ENCODE measurements around the gene PFDN2.

The PFDN2 gene

GRCh38 chr1:161082483-161082882, 35.4 kb downstream of the PFDN2 start:
- TF ChIP-seq SIN3A (IDR thresholded peaks at IDR 0.05; ENCODE audit: borderline replicate concordance, insufficient read depth, low read length): no peak
- TF ChIP-seq REST (IDR thresholded peaks at IDR 0.05; ENCODE audit: insufficient read depth in 1 of 2, low read depth in 2 of 2, low read length in 2 of 2): no peak
- no peak for TF ChIP-seq FOXP2 (optimal IDR thresholded peaks at IDR 0.05; ENCODE audit: borderline replicate concordance, extremely low read depth, extremely low read length, insufficient read depth)
- TF ChIP-seq POLR2AphosphoS5 (IDR thresholded peaks at IDR 0.05; ENCODE audit: low read depth, low read length): no peak
- TF ChIP-seq TAF1 (IDR thresholded peaks at IDR 0.05; ENCODE audit: borderline replicate concordance, insufficient read depth, low read length): no peak

GRCh38 chr1:161081519-161081918, 36.3 kb downstream of the PFDN2 start:
- TF ChIP-seq FOXP2 (optimal IDR thresholded peaks at IDR 0.05; ENCODE audit: borderline replicate concordance, extremely low read depth, extremely low read length, insufficient read depth) (no peak), REST (IDR thresholded peaks at IDR 0.05; ENCODE audit: insufficient read depth in 1 of 2, low read depth in 2 of 2, low read length in 2 of 2) (no peak), SIN3A (IDR thresholded peaks at IDR 0.05; ENCODE audit: borderline replicate concordance, insufficient read depth, low read length) (no peak), POLR2AphosphoS5 (IDR thresholded peaks at IDR 0.05; ENCODE audit: low read depth, low read length) (no peak), TAF1 (IDR thresholded peaks at IDR 0.05; ENCODE audit: borderline replicate concordance, insufficient read depth, low read length) (no peak)

- TF ChIP-seq REST (IDR thresholded peaks at IDR 0.05; ENCODE audit: insufficient read depth in 1 of 2, low read depth in 2 of 2, low read length in 2 of 2) (no peak), FOXP2 (optimal IDR thresholded peaks at IDR 0.05; ENCODE audit: borderline replicate concordance, extremely low read depth, extremely low read length, insufficient read depth) (no peak), TAF1 (IDR thresholded peaks at IDR 0.05; ENCODE audit: borderline replicate concordance, insufficient read depth, low read length) (no peak), SIN3A (IDR thresholded peaks at IDR 0.05; ENCODE audit: borderline replicate concordance, insufficient read depth, low read length) (no peak), POLR2AphosphoS5 (IDR thresholded peaks at IDR 0.05; ENCODE audit: low read depth, low read length) (no peak)
Observed at GRCh38 chr1:161080441-161081405, 37.1 kb downstream of the PFDN2 start.

- no peak for TF ChIP-seq POLR2AphosphoS5 (IDR thresholded peaks at IDR 0.05; ENCODE audit: low read depth, low read length)
- no peak for TF ChIP-seq SIN3A (IDR thresholded peaks at IDR 0.05; ENCODE audit: borderline replicate concordance, insufficient read depth, low read length)
- no peak for TF ChIP-seq FOXP2 (optimal IDR thresholded peaks at IDR 0.05; ENCODE audit: borderline replicate concordance, extremely low read depth, extremely low read length, insufficient read depth)
- no peak for TF ChIP-seq TAF1 (IDR thresholded peaks at IDR 0.05; ENCODE audit: borderline replicate concordance, insufficient read depth, low read length)
- no peak for TF ChIP-seq REST (IDR thresholded peaks at IDR 0.05; ENCODE audit: insufficient read depth in 1 of 2, low read depth in 2 of 2, low read length in 2 of 2)
Observed at GRCh38 chr1:161079436-161080110, 38.3 kb downstream of the PFDN2 start.
